ENCODE measurements around the gene MAD1L1. TPM values are rescaled to one million over a fixed set of nuclear protein-coding genes. Genes with fewer than 3 reads are reported as not detected.

The MAD1L1 gene
- total RNA-seq, 1 donor from 2014 or later: 32.3 TPM

DNA sequence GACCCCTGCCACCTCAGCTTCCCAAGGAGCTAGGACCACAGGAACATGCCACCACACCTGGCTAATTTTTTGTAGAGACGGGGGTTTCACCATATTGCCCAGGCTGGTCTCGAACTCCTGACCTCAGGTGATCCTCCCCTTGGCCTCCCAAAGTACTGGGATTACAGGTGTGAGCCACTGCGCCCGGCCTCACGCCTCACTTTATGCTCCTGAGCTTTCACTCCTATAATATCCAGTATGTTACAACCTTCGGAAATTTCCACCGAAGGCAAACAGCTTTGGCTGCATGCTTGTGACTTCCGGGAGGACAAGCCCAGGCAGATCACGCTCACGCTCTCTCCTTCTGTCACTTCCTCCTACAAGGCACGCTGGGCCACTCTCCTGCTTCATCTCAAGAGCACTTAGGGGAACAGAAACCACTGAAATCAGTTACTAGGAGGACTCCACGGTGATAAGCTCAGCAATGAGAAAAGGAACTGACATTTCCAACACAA is 4.4 kb upstream of the MAD1L1 start:
- Histone ChIP-seq H3K4me1 (ENCODE audit: insufficient read depth, low read length) (peaks cover 28% of the 10 kb centered on the region), H3K27ac (ENCODE audit: low read depth, low read length) (no peak overlapping the region), H3K4me3 (ENCODE audit: insufficient read depth, low read depth, low read length) (no peak overlapping the region), H2AFZ (ENCODE audit: low read depth, low read length) (no peak overlapping the region), H4K20me1 (ENCODE audit: insufficient read depth, low read length) (peaks cover 27% of the 10 kb centered on the region), H3K4me2 (ENCODE audit: low read length) (no peak overlapping the region), H3K79me2 (ENCODE audit: insufficient read depth, low read length) (peaks cover 45% of the 10 kb centered on the region), H3K9ac (ENCODE audit: low read length) (no peak overlapping the region), H3K9me3 (ENCODE audit: insufficient read depth, low read depth, low read length) (no peaks in the 10 kb centered on the region), H3K27me3 (ENCODE audit: insufficient read depth, low read length) (no peaks in the 10 kb centered on the region), H3K36me3 (ENCODE audit: insufficient read depth, low read length) (peaks cover 22% of the 10 kb centered on the region)
- TF ChIP-seq, protein P1, sequence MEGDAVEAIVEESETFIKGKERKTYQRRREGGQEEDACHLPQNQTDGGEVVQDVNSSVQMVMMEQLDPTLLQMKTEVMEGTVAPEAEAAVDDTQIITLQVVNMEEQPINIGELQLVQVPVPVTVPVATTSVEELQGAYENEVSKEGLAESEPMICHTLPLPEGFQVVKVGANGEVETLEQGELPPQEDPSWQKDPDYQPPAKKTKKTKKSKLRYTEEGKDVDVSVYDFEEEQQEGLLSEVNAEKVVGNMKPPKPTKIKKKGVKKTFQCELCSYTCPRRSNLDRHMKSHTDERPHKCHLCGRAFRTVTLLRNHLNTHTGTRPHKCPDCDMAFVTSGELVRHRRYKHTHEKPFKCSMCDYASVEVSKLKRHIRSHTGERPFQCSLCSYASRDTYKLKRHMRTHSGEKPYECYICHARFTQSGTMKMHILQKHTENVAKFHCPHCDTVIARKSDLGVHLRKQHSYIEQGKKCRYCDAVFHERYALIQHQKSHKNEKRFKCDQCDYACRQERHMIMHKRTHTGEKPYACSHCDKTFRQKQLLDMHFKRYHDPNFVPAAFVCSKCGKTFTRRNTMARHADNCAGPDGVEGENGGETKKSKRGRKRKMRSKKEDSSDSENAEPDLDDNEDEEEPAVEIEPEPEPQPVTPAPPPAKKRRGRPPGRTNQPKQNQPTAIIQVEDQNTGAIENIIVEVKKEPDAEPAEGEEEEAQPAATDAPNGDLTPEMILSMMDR (IDR thresholded peaks at IDR 0.05; ENCODE audit: insufficient read depth, low read depth, low read length): no peak
- no peak for TF ChIP-seq EZH2 (IDR thresholded peaks at IDR 0.05; ENCODE audit: insufficient read depth, low read length)
- DNase-seq (ENCODE audit: low read depth) (no peak), FAIRE-seq (no peak)
- Mint-ChIP-seq H3K4me1 (ENCODE audit: low read depth, unreplicated experiment) (peaks cover 10% of the 10 kb centered on the region), H3K36me3 (ENCODE audit: low read depth, unreplicated experiment) (peaks cover 15% of the 10 kb centered on the region), H3K4me3 (ENCODE audit: unreplicated experiment) (no peak overlapping the region), H3K27me3 (ENCODE audit: low read depth, unreplicated experiment) (no peaks in the 10 kb centered on the region), H3K9me3 (ENCODE audit: unreplicated experiment) (no peaks in the 10 kb centered on the region), H3K27ac (ENCODE audit: unreplicated experiment) (peak overlapping the region; percentile 59)

DNA sequence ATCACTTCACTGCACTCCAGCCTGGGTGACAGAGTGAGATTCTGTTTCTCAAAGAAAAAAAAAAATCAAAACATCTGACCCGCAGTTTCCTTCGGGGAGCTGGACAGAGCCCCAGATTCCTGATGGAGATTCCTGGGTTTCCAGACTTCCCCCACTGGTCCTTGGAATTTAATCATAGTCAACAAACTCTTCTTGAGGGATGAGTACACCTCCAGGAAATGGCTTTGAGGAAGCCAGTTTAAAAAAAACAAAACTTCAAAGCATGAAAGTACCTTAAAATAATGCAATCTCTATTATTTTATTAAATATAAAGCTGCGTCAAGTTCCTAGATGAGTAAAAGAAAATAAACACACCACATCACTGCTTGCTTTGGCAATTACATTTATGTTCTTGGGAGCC is 1.2 kb upstream of the MAD1L1 start:
- peak overlapping the region; percentile 89 for H3K9ac ChIP-seq (ENCODE audit: low read length)
- H4K20me1 ChIP-seq (ENCODE audit: insufficient read depth, low read length): peaks cover 32% of the 10 kb centered on the region
- peaks cover 22% of the 10 kb centered on the region for H3K36me3 ChIP-seq (ENCODE audit: insufficient read depth, low read length)
- peaks cover 46% of the 10 kb centered on the region for H3K79me2 ChIP-seq (ENCODE audit: insufficient read depth, low read length)
- Mint-ChIP-seq H3K4me1 (ENCODE audit: low read depth, unreplicated experiment) (peaks cover 14% of the 10 kb centered on the region), H3K27ac (ENCODE audit: unreplicated experiment) (no peak overlapping the region), H3K9me3 (ENCODE audit: unreplicated experiment) (no peaks in the 10 kb centered on the region), H3K4me3 (ENCODE audit: unreplicated experiment) (peak overlapping the region; percentile 16), H3K27me3 (ENCODE audit: low read depth, unreplicated experiment) (no peaks in the 10 kb centered on the region), H3K36me3 (ENCODE audit: low read depth, unreplicated experiment) (peaks cover 21% of the 10 kb centered on the region)
- peak overlapping the region; percentile 85 for H3K4me2 ChIP-seq (ENCODE audit: low read length)
- no peak for TF ChIP-seq EZH2 (IDR thresholded peaks at IDR 0.05; ENCODE audit: insufficient read depth, low read length)
- TF ChIP-seq, protein P1 (IDR thresholded peaks at IDR 0.05; ENCODE audit: insufficient read depth, low read depth, low read length): no peak
- peaks cover 34% of the 10 kb centered on the region for H3K4me1 ChIP-seq (ENCODE audit: insufficient read depth, low read length)
- H3K4me3 ChIP-seq (ENCODE audit: insufficient read depth, low read depth, low read length): no peak overlapping the region
- no peaks in the 10 kb centered on the region for H3K27me3 ChIP-seq (ENCODE audit: insufficient read depth, low read length)
- H3K9me3 ChIP-seq (ENCODE audit: insufficient read depth, low read depth, low read length): no peaks in the 10 kb centered on the region
- DNase-seq (ENCODE audit: low read depth): peak; percentile 63
- no peak for FAIRE-seq
- H3K27ac ChIP-seq (ENCODE audit: low read depth, low read length): peak overlapping the region; percentile 61
- H2AFZ ChIP-seq (ENCODE audit: low read depth, low read length): no peak overlapping the region

DNA sequence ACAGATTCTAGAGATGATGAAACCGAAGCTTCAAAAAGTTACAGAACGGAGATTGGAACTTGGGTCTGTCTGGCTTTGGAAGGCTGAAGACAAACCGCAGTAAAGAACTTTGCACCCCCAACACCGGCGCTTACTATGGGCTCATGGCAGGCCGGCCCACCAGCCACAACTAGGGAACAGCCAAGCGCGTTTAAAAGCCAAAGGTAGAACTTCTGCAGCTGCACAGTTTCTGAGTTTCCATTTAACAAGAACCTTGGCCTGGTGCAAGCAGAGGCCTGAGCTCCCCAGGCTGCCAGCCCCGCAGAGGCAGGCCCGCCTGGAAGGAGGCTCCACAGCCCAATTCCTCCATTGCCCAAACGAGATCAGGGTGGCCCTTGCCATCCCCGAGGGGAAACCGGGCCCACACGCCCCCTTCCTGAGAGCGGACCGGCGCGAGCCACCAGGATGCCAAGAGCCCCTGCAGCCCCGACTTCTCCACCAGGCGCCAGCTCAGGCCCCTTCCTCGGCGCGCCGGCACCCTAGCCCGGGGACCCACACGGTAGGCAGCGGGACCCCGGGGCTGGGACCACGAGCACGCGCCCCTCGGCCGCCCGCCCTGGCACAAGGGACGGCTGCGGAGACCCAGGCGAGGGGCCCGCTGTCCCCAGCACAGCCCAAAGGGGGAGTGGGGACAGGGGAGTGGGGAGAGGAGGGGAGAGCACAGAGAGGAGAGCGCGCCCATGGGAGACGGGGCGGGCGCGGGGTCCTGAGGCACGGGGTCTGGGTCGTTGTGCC is 566 bp downstream of the MAD1L1 start:
- no peaks in the 10 kb centered on the region for H3K27me3 Mint-ChIP-seq (ENCODE audit: low read depth, unreplicated experiment)
- FAIRE-seq: no peak
- H3K27ac ChIP-seq (ENCODE audit: low read depth, low read length): peak overlapping the region; percentile 59
- H2AFZ ChIP-seq (ENCODE audit: low read depth, low read length): peak overlapping the region; percentile 78
- peak overlapping the region; percentile 92 for H3K4me3 Mint-ChIP-seq (ENCODE audit: unreplicated experiment)
- peak overlapping the region; percentile 89 for H3K9ac ChIP-seq (ENCODE audit: low read length)
- H3K36me3 Mint-ChIP-seq (ENCODE audit: low read depth, unreplicated experiment): peaks cover 32% of the 10 kb centered on the region
- H3K36me3 ChIP-seq (ENCODE audit: insufficient read depth, low read length): peaks cover 15% of the 10 kb centered on the region
- H3K27ac Mint-ChIP-seq (ENCODE audit: unreplicated experiment): peak overlapping the region; percentile 66
- H3K9me3 ChIP-seq (ENCODE audit: insufficient read depth, low read depth, low read length): no peaks in the 10 kb centered on the region
- H3K79me2 ChIP-seq (ENCODE audit: insufficient read depth, low read length): peaks cover 55% of the 10 kb centered on the region
- peak overlapping the region; percentile 85 for H3K4me2 ChIP-seq (ENCODE audit: low read length)
- peaks cover 13% of the 10 kb centered on the region for H3K4me1 Mint-ChIP-seq (ENCODE audit: low read depth, unreplicated experiment)
- no peaks in the 10 kb centered on the region for H3K9me3 Mint-ChIP-seq (ENCODE audit: unreplicated experiment)
- H3K4me3 ChIP-seq (ENCODE audit: insufficient read depth, low read depth, low read length): peak overlapping the region; percentile 70
- no peaks in the 10 kb centered on the region for H3K27me3 ChIP-seq (ENCODE audit: insufficient read depth, low read length)
- TF ChIP-seq EZH2 (IDR thresholded peaks at IDR 0.05; ENCODE audit: insufficient read depth, low read length): no peak
- TF ChIP-seq, protein P1 (IDR thresholded peaks at IDR 0.05; ENCODE audit: insufficient read depth, low read depth, low read length): no peak
- DNase-seq (ENCODE audit: low read depth): no peak
- H3K4me1 ChIP-seq (ENCODE audit: insufficient read depth, low read length): peaks cover 34% of the 10 kb centered on the region
- H4K20me1 ChIP-seq (ENCODE audit: insufficient read depth, low read length): peaks cover 42% of the 10 kb centered on the region
